Activated CD8-positive, alpha-beta T cell treated with anti-CD3 and anti-CD28 coated beads, Interleukin-2, amount 10 ng/mL, durations not matched to agents 7 days and 5 days (primary cell): ENCODE data around the gene DCDC2B. TPM values are rescaled to one million over a fixed set of nuclear protein-coding genes. Genes with fewer than 3 reads are reported as not detected.

ENCODE experiments used
- ATAC-seq: fragments of 150-1000 bp; cut with Tn5 transposase; one replicate; pipeline ENCODE4 v1.10.0; 2021; ENCODE audit warnings: moderate library complexity
- CTCF ChIA-PET: fragments of 350-600 bp; sonication (Branson Sonifier 250); formaldehyde crosslinking; loops from one replicate; lab custom pipeline; 2021; ENCODE audit warnings: antibody characterized with exemption; lab: Charles Lee
- POLR2A ChIA-PET: fragments of 350-600 bp; sonication (Branson Sonifier 250); formaldehyde crosslinking; loops from one replicate; lab custom pipeline; 2021; ENCODE audit warnings: antibody characterized with exemption; lab: Charles Lee
- DNase-seq: peaks from one replicate; pipeline ENCODE4 v3.0.0-alpha.2; 2020
- H3K27ac Mint-ChIP-seq: one replicate; pipeline ENCODE4 v1.8.0; 2021; ENCODE audit warnings: mild to moderate bottlenecking, mixed read lengths
- H3K27me3 Mint-ChIP-seq: one replicate; pipeline ENCODE4 v1.8.0; 2021; ENCODE audit warnings: low read depth, mixed read lengths
- H3K36me3 Mint-ChIP-seq: one replicate; pipeline ENCODE4 v1.8.0; 2021; ENCODE audit warnings: low read depth, mixed read lengths
- H3K4me1 Mint-ChIP-seq: one replicate; pipeline ENCODE4 v1.8.0; 2021; ENCODE audit warnings: low read depth, mixed read lengths
- H3K4me3 Mint-ChIP-seq: one replicate; pipeline ENCODE4 v1.8.0; 2021; ENCODE audit warnings: mild to moderate bottlenecking, mixed read lengths
- H3K9me3 Mint-ChIP-seq: one replicate; pipeline ENCODE4 v1.8.0; 2022; ENCODE audit warnings: mixed read lengths; ENCODE audit not compliant: insufficient read depth
- total RNA-seq, 2 experiments: library from RNA; stranded (reverse); gene quantifications; one replicate each; pipeline ENCODE4 v1.2.3, GENCODE V29; 2021

DCDC2B gene
- total RNA-seq, 2 experiments from 2014 or later: not detected

- peak; percentile 88 for DNase-seq
- Mint-ChIP-seq H3K4me3 (peak within 1 kb of the TSS; percentile 88), H3K36me3 (peaks cover 39% of the 10 kb centered on the region), H3K4me1 (peaks cover 49% of the 10 kb centered on the region), H3K27ac (peak within 1 kb of the TSS; percentile 86), H3K9me3 (no peaks in the 10 kb centered on the region), H3K27me3 (no peaks in the 10 kb centered on the region)
- ATAC-seq: peak; percentile 79
- ChIA-PET POLR2A (interaction anchor here (0.6 to 3.8 kb wide), 14 partner anchors 10 to 419 kb away, joined by 3 to 22 read pairs (median 3); partner anchors contain the start of genes BSDC1, MARCKSL1 and TXLNA), CTCF (interaction anchor here (0.9 to 4.3 kb wide), 6 partner anchors 9 to 208 kb away, joined by 3 to 47 read pairs (median 4); no protein-coding TSS in a partner anchor)
Observed at GRCh38 chr1:32205401-32206370, 3.2 kb upstream of the DCDC2B start, which contains the start of gene IQCC. TSS of gene IQCC (plus strand) at chr1:32205671. CDS start at chr1:32205682, 11 bp downstream.

DNA sequence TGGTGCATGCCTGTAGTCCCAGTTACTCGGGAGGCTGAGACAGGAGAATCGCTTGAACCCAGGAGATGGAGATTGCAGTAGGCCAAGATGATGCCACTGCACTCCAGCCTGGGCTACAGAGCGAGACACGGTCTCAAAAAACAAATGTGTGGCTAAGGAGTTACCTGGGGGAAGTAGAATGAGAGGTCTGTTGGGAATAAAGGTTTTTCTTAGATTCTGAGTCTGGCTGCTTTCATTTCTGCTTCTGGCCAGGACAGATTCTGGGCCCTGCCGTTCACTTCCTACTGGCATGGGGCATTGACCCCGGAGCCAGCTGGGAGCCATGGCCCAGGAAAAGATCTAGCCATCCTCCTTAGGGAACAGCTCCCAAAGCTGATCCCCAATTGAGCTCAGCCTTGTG lies 420 bp upstream of the DCDC2B start:
- H3K27me3 Mint-ChIP-seq: no peaks in the 10 kb centered on the region
- peaks cover 32% of the 10 kb centered on the region for H3K4me1 Mint-ChIP-seq
- no peak overlapping the region for H3K4me3 Mint-ChIP-seq
- CTCF ChIA-PET: interaction anchor here (4.3 kb wide), 1 partner anchor 7 kb away, joined by 47 read pairs; no protein-coding TSS in a partner anchor
- no peak for DNase-seq
- H3K9me3 Mint-ChIP-seq: no peaks in the 10 kb centered on the region
- POLR2A ChIA-PET: no interaction called here
- H3K27ac Mint-ChIP-seq: no peak overlapping the region
- peaks cover 27% of the 10 kb centered on the region for H3K36me3 Mint-ChIP-seq
- no peak for ATAC-seq

DNA sequence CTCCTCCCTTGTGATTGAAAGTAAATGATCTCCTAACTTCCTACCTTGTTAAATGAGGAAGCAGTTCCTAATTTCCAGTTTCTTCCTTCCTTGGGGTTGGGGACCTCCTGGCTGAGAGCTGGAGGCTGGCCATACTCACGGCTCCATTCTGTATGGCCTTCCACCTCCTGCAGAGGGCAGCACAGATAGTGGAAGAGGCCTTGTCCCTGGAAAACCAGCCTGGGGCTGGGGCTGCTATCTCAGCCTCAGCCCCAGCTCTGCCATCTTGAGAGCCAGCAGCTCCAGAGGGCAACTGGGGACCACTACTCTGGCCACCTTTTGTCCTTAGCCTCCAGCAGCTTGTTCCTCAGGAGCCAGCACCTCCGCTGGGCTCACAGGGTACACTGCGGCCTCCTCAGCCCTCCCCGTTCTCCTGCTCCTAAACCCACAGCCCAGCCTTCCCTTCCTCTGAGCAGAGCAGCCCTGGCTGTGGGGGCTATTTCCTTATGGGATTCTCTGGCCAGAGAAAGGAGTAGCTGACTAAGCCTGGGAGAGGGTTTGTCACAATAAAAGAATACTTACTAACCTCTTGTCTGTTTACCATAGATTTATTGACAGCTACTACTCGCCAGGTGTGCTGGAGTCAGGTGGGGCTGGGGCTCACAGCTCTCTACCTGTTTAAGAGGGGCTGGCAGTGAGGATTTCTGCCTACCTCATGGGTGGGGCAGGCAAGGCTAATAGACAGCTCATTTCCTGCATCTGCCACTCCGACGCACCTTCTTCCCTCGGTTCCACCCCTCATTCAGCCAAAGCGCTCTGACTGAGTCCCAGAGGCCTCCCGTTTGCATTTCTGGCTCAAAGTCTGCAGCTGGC lies 7.0 kb downstream of the DCDC2B start:
- ATAC-seq: peak; percentile 90
- Mint-ChIP-seq H3K4me3 (no peak overlapping the region), H3K9me3 (no peaks in the 10 kb centered on the region), H3K36me3 (peaks cover 2% of the 10 kb centered on the region), H3K27ac (peak overlapping the region; percentile 43), H3K4me1 (peaks cover 15% of the 10 kb centered on the region), H3K27me3 (no peaks in the 10 kb centered on the region)
- POLR2A ChIA-PET: interaction anchor here (0.8 to 3.3 kb wide), 8 partner anchors 10 to 203 kb away, joined by 3 to 22 read pairs (median 4); partner anchors contain the start of genes CCDC28B, HDAC1, IQCC and LCK
- CTCF ChIA-PET: interaction anchor here (0.7 to 4.3 kb wide), 61 partner anchors 9 to 303 kb away, joined by 3 to 58 read pairs (median 5); partner anchors contain the start of genes BSDC1, CCDC28B, FAM167B and HDAC1
- peak; percentile 74 for DNase-seq

DNA sequence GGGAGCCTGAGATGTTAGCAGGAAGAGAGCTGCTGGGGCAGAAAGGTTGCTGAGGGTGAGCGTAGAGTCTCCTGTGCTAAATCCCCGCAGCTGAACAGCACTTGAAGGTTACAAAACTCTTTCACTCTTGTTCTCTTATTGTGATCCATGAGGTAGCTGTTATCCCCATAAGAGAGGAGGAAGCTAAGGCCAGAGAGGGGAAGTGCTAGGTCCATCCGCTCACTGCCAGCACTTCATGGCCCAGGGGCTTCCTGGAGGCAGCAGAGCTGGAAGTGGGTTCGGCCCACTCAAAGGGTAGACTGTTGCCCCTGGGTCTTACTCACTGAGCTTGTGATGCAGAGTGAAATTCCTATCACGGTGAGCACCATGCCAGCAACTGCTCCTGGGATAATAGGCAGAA lies 7.7 kb downstream of the DCDC2B start:
- Mint-ChIP-seq H3K36me3 (peaks cover 2% of the 10 kb centered on the region), H3K4me1 (peaks cover 22% of the 10 kb centered on the region), H3K4me3 (no peak overlapping the region), H3K9me3 (no peaks in the 10 kb centered on the region), H3K27me3 (no peaks in the 10 kb centered on the region), H3K27ac (no peak overlapping the region)
- ChIA-PET POLR2A (interaction anchor here (1.1 to 3.3 kb wide), 4 partner anchors 11 to 155 kb away, joined by 4 to 22 read pairs (median 7); partner anchors contain the start of genes CCDC28B, IQCC and LCK), CTCF (interaction anchor here (0.8 to 4.3 kb wide), 38 partner anchors 10 to 303 kb away, joined by 3 to 58 read pairs (median 6); partner anchors contain the start of genes BSDC1, CCDC28B, FAM167B and HDAC1)
- ATAC-seq (no peak), DNase-seq (no peak)

- no peaks in the 10 kb centered on the region for H3K9me3 Mint-ChIP-seq
- no peak overlapping the region for H3K4me3 Mint-ChIP-seq
- ATAC-seq (no peak), DNase-seq (no peak)
- peaks cover 9% of the 10 kb centered on the region for H3K36me3 Mint-ChIP-seq
- no peak overlapping the region for H3K27ac Mint-ChIP-seq
- POLR2A ChIA-PET: interaction anchor here (1.1 to 1.7 kb wide), 2 partner anchors 13 to 31 kb away, joined by 3 to 4 read pairs; no protein-coding TSS in a partner anchor
- CTCF ChIA-PET: no interaction called here
- H3K27me3 Mint-ChIP-seq: no peaks in the 10 kb centered on the region
- peaks cover 36% of the 10 kb centered on the region for H3K4me1 Mint-ChIP-seq
Observed at GRCh38 chr1:32219022-32219421, 10.1 kb downstream of the DCDC2B start.

DNA sequence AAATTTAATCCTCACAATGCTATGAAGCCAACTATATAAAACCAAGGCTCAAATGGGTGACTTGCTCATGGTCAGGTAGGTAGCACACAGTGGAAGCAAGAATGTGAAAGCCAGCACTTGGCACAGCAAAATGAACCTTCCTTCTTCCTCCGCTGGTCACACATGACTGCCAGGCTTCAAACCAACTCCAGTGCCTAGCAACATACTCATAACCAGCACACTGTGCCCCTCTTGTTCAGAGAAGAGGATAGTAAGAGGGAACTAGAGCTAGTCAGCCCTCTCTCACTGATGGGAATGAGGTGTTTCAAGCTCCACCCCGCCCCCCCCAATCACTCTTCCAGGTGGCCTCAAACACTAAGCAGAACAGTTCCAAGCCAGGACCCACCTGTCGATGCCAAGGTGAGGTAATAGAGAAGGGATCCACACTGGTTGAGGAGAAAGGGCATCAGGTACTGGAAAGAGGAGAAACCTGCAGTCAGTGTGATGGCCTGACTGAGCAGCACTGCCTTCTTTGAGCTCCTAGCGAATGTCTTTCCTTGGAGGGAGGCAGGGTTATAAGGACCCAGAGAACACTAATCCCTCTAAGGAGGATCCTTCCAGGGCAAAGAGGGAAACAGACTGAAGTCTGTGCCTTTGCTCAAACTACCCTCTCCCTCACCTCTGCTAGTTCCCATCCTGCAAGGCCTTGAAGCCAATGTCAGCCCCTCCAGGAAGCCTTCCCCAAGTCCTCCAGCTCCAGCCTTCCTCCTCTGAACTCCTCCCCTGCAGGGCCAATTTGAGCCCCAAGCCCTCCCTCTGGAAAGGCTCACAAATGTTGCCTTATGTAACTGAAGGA lies 12.1 kb downstream of the DCDC2B start:
- no peaks in the 10 kb centered on the region for H3K9me3 Mint-ChIP-seq
- CTCF ChIA-PET: interaction anchor here (1.0 to 5.5 kb wide), 3 partner anchors 20 to 101 kb away, joined by 3 to 26 read pairs (median 3); partner anchors contain the start of gene FAM167B
- no peaks in the 10 kb centered on the region for H3K27me3 Mint-ChIP-seq
- POLR2A ChIA-PET: interaction anchor here (1.3 to 3.3 kb wide), 5 partner anchors 9 to 115 kb away, joined by 4 to 13 read pairs (median 4); partner anchors contain the start of genes HDAC1 and MARCKSL1
- H3K4me1 Mint-ChIP-seq: peaks cover 34% of the 10 kb centered on the region
- no peak for DNase-seq
- no peak for ATAC-seq
- H3K27ac Mint-ChIP-seq: peak overlapping the region; percentile 98
- H3K36me3 Mint-ChIP-seq: peaks cover 19% of the 10 kb centered on the region
- peak overlapping the region; percentile 97 for H3K4me3 Mint-ChIP-seq

GRCh38 chr1:32221581-32221979 lies 12.7 kb downstream of the DCDC2B start:
- peak overlapping the region; percentile 97 for H3K4me3 Mint-ChIP-seq
- ATAC-seq: no peak
- peaks cover 31% of the 10 kb centered on the region for H3K4me1 Mint-ChIP-seq
- DNase-seq: no peak
- H3K36me3 Mint-ChIP-seq: peaks cover 23% of the 10 kb centered on the region
- H3K27ac Mint-ChIP-seq: peak overlapping the region; percentile 98
- H3K9me3 Mint-ChIP-seq: no peaks in the 10 kb centered on the region
- CTCF ChIA-PET: interaction anchor here (1.2 to 5.5 kb wide), 2 partner anchors 27 to 100 kb away, joined by 3 to 26 read pairs; partner anchors contain the start of gene FAM167B
- H3K27me3 Mint-ChIP-seq: no peaks in the 10 kb centered on the region
- POLR2A ChIA-PET: interaction anchor here (1.3 to 3.3 kb wide), 5 partner anchors 10 to 114 kb away, joined by 4 to 13 read pairs (median 4); partner anchors contain the start of genes HDAC1 and MARCKSL1

GRCh38 chr1:32221980-32222755 lies 13.3 kb downstream of the DCDC2B start, which contains the start of the genes EIF3I and TMEM234:
TSS of gene EIF3I (plus strand) at chr1:32222407. CDS start at chr1:32222442, 35 bp downstream.
TSS of gene TMEM234 (minus strand) at chr1:32222353. CDS start at chr1:32222322, 31 bp downstream.
- H3K4me1 Mint-ChIP-seq: peaks cover 31% of the 10 kb centered on the region
- H3K36me3 Mint-ChIP-seq: peaks cover 23% of the 10 kb centered on the region
- CTCF ChIA-PET: interaction anchor here (0.9 to 5.5 kb wide), 2 partner anchors 26 to 35 kb away, joined by 3 to 26 read pairs; partner anchors contain the start of gene FAM167B
- H3K27ac Mint-ChIP-seq: peak within 1 kb of the TSS; percentile 98
- no peaks in the 10 kb centered on the region for H3K27me3 Mint-ChIP-seq
- H3K9me3 Mint-ChIP-seq: no peaks in the 10 kb centered on the region
- DNase-seq (peak; percentile 96), ATAC-seq (peak; percentile 86)
- POLR2A ChIA-PET: interaction anchor here (1.0 to 3.3 kb wide), 6 partner anchors 10 to 113 kb away, joined by 3 to 13 read pairs (median 4); partner anchors contain the start of genes CCDC28B and MARCKSL1
- H3K4me3 Mint-ChIP-seq: peak within 1 kb of the TSS; percentile 97

DNA sequence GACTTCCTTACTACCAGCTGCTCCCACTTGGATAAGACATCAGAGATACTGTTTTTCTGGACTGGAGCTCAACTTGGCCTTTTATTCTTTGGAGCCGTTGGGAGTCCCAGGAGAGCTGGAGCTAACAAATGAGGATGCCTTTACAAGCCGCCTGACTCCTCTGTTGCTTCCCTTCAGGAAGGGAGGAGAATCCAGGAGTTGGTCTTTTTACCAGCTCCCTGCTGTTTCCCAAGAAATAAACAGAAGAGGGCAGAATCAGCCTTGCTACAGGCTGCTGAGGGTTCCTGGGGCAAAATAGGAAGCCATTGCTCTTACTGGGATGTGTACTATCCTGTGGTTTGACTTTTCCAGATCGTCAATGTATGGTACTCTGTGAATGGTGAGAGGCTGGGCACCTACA lies 14.8 kb downstream of the DCDC2B start:
- no peak for DNase-seq
- CTCF ChIA-PET: interaction anchor here (1.1 to 5.5 kb wide), 4 partner anchors 17 to 68 kb away, joined by 3 to 26 read pairs (median 6); partner anchors contain the start of genes FAM167B and HDAC1
- H3K4me1 Mint-ChIP-seq: peaks cover 31% of the 10 kb centered on the region

More for the DNA sequence above, 14.8 kb downstream of the DCDC2B start:
- Mint-ChIP-seq H3K36me3 (peaks cover 38% of the 10 kb centered on the region), H3K27me3 (no peaks in the 10 kb centered on the region), H3K4me3 (peak overlapping the region; percentile 97), H3K27ac (peak overlapping the region; percentile 98), H3K9me3 (no peaks in the 10 kb centered on the region)
- POLR2A ChIA-PET: no interaction called here
- ATAC-seq: no peak
